Right lobe of liver (tissue), 6 donors: ENCODE measurements around the gene TMUB2. TPM values are rescaled to one million over a fixed set of nuclear protein-coding genes. Genes with fewer than 3 reads are reported as not detected.

Source experiments
- ATAC-seq, 4 donors: fragments of 200-7000 bp; cut with Tn5 transposase; one replicate each; pipeline ENCODE4 v1.9.1; 2020; ENCODE audit warnings: mild to moderate bottlenecking in 4 of 4, moderate library complexity in 4 of 4
- DNase-seq, 3 donors: peaks; one replicate each; pipeline ENCODE4 v3.0.0-alpha.2; 2020
- H3K27ac ChIP-seq, 3 donors: fragments of 200-600 bp; one replicate each; pipeline ENCODE4 v1.8.0; 2022
- H3K27me3 ChIP-seq, 2 donors: fragments of 200-600 bp; one replicate each; pipeline ENCODE4 v1.8.0; 2022
- H3K36me3 ChIP-seq, 4 donors: fragments of 200-600 bp; sonication (generic) in 1 of 4; one replicate each; pipeline versions ENCODE4 v1.5.1 to v1.8.0; 2017 to 2022; ENCODE audit warnings: control low read depth in 1 of 4
- H3K4me1 ChIP-seq, 4 donors: fragments of 200-600 bp; sonication (generic) in 1 of 4; one replicate each; pipeline versions ENCODE4 v1.5.1 to v1.8.0; 2017 to 2022; ENCODE audit warnings: control low read depth in 1 of 4
- H3K4me3 ChIP-seq, 3 donors: fragments of 200-600 bp; one replicate each; pipeline ENCODE4 v1.8.0; 2022
- H3K9me3 ChIP-seq, 4 donors: fragments of 200-600 bp; sonication (generic) in 1 of 4; one replicate each; pipeline versions ENCODE4 v1.5.1 to v1.8.0; 2017 to 2022; ENCODE audit warnings: control low read depth in 1 of 4
- POLR2A ChIP-seq: fragments of 450-650 bp; IDR thresholded peaks from one replicate; pipeline ENCODE4 v1.6.1; 2017; ENCODE audit warnings: antibody characterized with exemption, mild to moderate bottlenecking
- WGBS: methylation state at CpG from one replicate; pipeline ENCODE4 v1.1.6; 2018; ENCODE audit warnings: low coverage, low lambda C conversion rate; ENCODE audit not compliant: insufficient coverage; ENCODE audit errors: missing lambda C conversion rate; 5-methylcytosine and 5-hydroxymethylcytosine counted together
- intact Hi-C, 2 donors: fragments of 100-400 bp; cut with DNase I; formaldehyde crosslinking; loops; one replicate each; pipeline versions ENCODE4 v1.11.2 to v1.14.1; 2022
- total RNA-seq, 6 experiments: library from RNA; depleted of rRNA in 2 of 6; stranded (reverse); fragments of >200 nt in 2 of 6; fragmentation: NEBNext Ultra II Directional in 3 of 6; extraction: Animal tissue kit (Norgen Biotek cat#: 25700) in 3 of 6; gene quantifications; one replicate each; pipeline versions ENCODE4 v1.1.0 to v1.2.4, GENCODE V29; 2016 to 2023
- TF ChIP-seq, protein P1 (sequence below), 4 donors: fragments of 200-600 bp in 3 of 4; fragments of 450-650 bp in 1 of 4; IDR thresholded peaks; one replicate each; pipeline versions ENCODE4 v1.5.1 to v1.8.0; 2016 to 2022; ENCODE audit warnings: antibody characterized with exemption in 4 of 4, mild to moderate bottlenecking in 2 of 4
- donor health status: DM: no; HTN: yes; CAD: no.
- donor health status: DM: no; HTN: no; CAD: no.
- donor health status: DM: no; HTN: no; CAD: no.
- donor health status: DM: no; HTN: yes; CAD: no.
- donor health status: DM: no; HTN: yes; CAD: no.

Gene TMUB2
- total RNA-seq, 6 experiments from 2014 or later = 13.8 to 18.0 (median 15.7) TPM

DNA sequence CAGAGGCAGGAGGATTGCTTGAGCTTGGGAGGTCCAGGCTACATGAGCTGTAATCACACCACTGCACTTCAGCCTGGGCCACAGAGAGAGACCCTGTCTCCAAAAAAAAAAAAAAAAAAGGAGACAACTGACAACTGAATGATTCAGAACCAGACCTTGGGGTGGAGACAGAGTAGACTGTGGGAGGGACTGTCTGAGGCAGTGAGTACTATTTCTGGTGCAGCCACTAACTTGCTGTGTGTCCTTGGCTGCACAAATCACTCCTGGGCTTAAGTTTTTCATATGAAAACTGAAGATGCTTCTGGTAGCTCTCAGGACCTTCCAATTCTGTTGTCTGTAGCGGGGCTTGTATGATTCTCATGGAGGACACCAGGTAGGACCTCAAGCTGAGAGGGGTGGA lies 10.5 kb upstream of the TMUB2 start:
- H3K4me1 ChIP-seq = no peaks in the 10 kb centered on the region
- 100% methylated on average over 1 of the region's 1 CpG for WGBS
- DNase-seq (no peak), ATAC-seq (no peak)
- no peaks in the 10 kb centered on the region for H3K36me3 ChIP-seq
- no peak overlapping the region for H3K4me3 ChIP-seq
- H3K9me3 ChIP-seq = no peaks in the 10 kb centered on the region
- intact Hi-C loops = no loop called here
- TF ChIP-seq, protein P1, sequence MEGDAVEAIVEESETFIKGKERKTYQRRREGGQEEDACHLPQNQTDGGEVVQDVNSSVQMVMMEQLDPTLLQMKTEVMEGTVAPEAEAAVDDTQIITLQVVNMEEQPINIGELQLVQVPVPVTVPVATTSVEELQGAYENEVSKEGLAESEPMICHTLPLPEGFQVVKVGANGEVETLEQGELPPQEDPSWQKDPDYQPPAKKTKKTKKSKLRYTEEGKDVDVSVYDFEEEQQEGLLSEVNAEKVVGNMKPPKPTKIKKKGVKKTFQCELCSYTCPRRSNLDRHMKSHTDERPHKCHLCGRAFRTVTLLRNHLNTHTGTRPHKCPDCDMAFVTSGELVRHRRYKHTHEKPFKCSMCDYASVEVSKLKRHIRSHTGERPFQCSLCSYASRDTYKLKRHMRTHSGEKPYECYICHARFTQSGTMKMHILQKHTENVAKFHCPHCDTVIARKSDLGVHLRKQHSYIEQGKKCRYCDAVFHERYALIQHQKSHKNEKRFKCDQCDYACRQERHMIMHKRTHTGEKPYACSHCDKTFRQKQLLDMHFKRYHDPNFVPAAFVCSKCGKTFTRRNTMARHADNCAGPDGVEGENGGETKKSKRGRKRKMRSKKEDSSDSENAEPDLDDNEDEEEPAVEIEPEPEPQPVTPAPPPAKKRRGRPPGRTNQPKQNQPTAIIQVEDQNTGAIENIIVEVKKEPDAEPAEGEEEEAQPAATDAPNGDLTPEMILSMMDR (IDR thresholded peaks at IDR 0.05) = no peak
- no peak for TF ChIP-seq POLR2A
- H3K27me3 ChIP-seq = no peaks in the 10 kb centered on the region
- no peak overlapping the region for H3K27ac ChIP-seq

DNA sequence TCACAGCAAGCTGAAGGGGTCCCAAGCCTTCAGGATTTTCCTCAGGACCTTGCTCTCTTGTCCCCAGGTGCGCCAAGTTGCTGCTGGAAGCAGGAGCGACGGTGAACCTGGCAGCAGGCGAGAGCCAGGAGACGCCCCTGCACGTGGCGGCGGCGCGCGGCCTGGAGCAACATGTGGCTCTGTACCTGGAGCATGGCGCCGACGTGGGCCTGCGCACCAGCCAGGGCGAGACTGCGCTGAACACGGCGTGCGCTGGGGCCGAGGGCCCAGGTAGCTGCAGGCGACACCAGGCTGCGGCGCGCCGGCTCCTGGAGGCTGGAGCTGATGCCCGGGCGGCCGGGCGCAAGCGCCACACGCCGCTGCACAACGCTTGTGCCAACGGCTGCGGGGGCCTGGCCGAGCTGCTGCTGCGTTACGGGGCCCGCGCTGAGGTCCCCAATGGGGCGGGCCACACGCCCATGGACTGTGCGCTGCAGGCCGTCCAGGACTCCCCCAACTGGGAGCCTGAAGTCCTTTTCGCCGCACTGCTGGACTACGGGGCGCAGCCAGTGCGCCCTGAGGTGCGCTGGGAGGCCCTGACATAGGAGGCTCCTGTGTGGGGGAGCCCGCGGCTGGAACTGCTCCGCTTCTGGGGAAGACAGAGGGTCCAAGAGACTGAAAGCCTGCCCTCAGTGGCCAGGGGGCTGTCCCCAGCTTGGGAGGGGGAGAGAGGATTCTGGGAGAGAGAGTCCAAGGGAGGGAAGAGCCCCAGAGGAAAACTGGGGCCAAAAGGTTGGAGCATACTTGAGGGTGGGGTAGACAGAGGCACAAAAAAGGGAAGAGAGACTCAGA lies 9.9 kb upstream of the TMUB2 start:
- Histone ChIP-seq H3K27me3 (no peaks in the 10 kb centered on the region), H3K9me3 (no peaks in the 10 kb centered on the region), H3K4me1 (no peaks in the 10 kb centered on the region), H3K27ac (no peak overlapping the region), H3K4me3 (no peak overlapping the region), H3K36me3 (peaks cover 0 to 4% (median under 1%) of the 10 kb centered on the region in 4 donors)
- ATAC-seq (peak in 1 of 4 donors; percentile 44), DNase-seq (no peak)
- WGBS = no CpG with 5 or more reads among the region's 54 CpGs
- intact Hi-C loops = no loop called here
- no peak for TF ChIP-seq POLR2A
- TF ChIP-seq, protein P1 (IDR thresholded peaks at IDR 0.05) = no peak

DNA sequence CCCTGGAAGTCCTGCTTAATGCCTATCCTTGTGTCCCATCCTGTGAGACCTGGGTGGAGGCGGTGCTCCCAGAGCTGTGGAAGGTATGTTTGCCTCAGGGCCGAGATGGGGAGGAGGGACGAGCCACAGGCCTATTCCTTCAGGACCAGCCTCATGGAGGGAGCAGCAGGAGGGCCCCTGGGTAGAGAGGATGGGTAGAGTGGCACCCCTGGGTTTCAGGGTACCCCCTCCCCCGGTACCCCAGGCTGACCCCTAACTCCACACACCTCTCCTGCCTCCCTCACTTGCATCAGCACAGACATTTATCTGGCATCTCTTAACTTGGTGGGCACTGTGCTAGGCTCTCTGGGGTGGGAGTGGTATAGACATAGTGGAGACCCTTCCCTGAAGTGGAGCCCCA lies 9.1 kb upstream of the TMUB2 start:
- DNase-seq = no peak
- intact Hi-C loops = no loop called here
- WGBS = 100% methylated on average over 1 of the region's 4 CpGs
- Histone ChIP-seq H3K27me3 (no peaks in the 10 kb centered on the region), H3K4me1 (no peaks in the 10 kb centered on the region), H3K36me3 (peaks cover 0 to 7% (median 3%) of the 10 kb centered on the region in 4 donors), H3K4me3 (no peak overlapping the region), H3K27ac (no peak overlapping the region), H3K9me3 (no peaks in the 10 kb centered on the region)
- peak in 2 of 4 donors; percentile 19 to 40 for ATAC-seq
- TF ChIP-seq POLR2A = no peak
- TF ChIP-seq, protein P1 (IDR thresholded peaks at IDR 0.05) = no peak

- intact Hi-C loops = no loop called here
- Histone ChIP-seq H3K27me3 (no peaks in the 10 kb centered on the region), H3K36me3 (peaks cover 0 to 7% (median 3%) of the 10 kb centered on the region in 4 donors), H3K9me3 (no peaks in the 10 kb centered on the region), H3K27ac (no peak overlapping the region), H3K4me1 (no peaks in the 10 kb centered on the region), H3K4me3 (no peak overlapping the region)
- DNase-seq = no peak
- no CpG with 5 or more reads among the region's 14 CpGs for WGBS
- TF ChIP-seq, protein P1 (IDR thresholded peaks at IDR 0.05) = no peak
- no peak for TF ChIP-seq POLR2A
- peak in 1 of 4 donors; percentile 19 for ATAC-seq
These were observed 8.6 kb upstream of the TMUB2 start for GRCh38 chr17:44178133-44178532.
